IMR-90 (cell line): ENCODE results near the gene P2RX3. TPM values are rescaled to one million over a fixed set of nuclear protein-coding genes. Genes with fewer than 3 reads are reported as not detected.

Experiments used
- ATAC-seq: fragments of 200-7000 bp; cut with Tn5 transposase; 2 replicates; pipeline ENCODE4 v1.9.1; 2020; ENCODE audit warnings: low read depth, mild to moderate bottlenecking, moderate library complexity
- BruUV-seq: library from RNA; stranded (reverse); fragments of 400-500 nt; replicated peaks from 2 replicates; lab custom pipeline; 2021; lab: Mats Ljungman, UMichigan
- CTCF ChIA-PET: fragments of 300-600 bp; formaldehyde crosslinking; extraction: SDS; loops from one replicate; lab custom pipeline; 2021; ENCODE audit warnings: antibody characterized with exemption; lab: Yijun Ruan, JAX
- POLR2A ChIA-PET: fragments of 300-600 bp; sonication (Branson Sonifier 250); formaldehyde crosslinking; loops from one replicate; lab custom pipeline; 2022; ENCODE audit warnings: antibody characterized with exemption; ENCODE audit not compliant: unreplicated experiment; lab: Charles Lee
- DNase-seq: peaks from one replicate; pipeline ENCODE4 v3.0.0; 2013
- H2AFZ ChIP-seq: replicated peaks from 2 replicates; pipeline ENCODE3; 2013; ENCODE audit warnings: low read length, mild to moderate bottlenecking; ENCODE audit not compliant: poor library complexity
- H2AK5ac ChIP-seq: 2 replicates; pipeline ENCODE4 v1.6.1; 2013; ENCODE audit warnings: low read depth, low read length, inconsistent platforms
- H2AK9ac ChIP-seq: replicated peaks from 2 replicates; pipeline ENCODE3; 2013; ENCODE audit warnings: mild to moderate bottlenecking, low read depth, low read length, moderate library complexity; ENCODE audit not compliant: poor library complexity
- H2BK120ac ChIP-seq: 2 replicates; pipeline ENCODE4 v1.6.1; 2013; ENCODE audit warnings: low read depth, low read length, inconsistent platforms
- H2BK15ac ChIP-seq: 3 replicates; pipeline ENCODE4 v1.6.1; 2013; ENCODE audit warnings: low read depth, low read length, inconsistent platforms
- H2BK20ac ChIP-seq: 2 replicates; pipeline ENCODE4 v1.6.1; 2013; ENCODE audit warnings: low read depth, mild to moderate bottlenecking, inconsistent platforms, low read length, moderate library complexity
- H2BK5ac ChIP-seq: 2 replicates; pipeline ENCODE4 v1.6.1; 2013; ENCODE audit warnings: mild to moderate bottlenecking, low read depth, low read length, inconsistent platforms; ENCODE audit not compliant: poor library complexity, severe bottlenecking
- H3K14ac ChIP-seq: replicated peaks from 2 replicates; pipeline ENCODE4 v1.6.1; 2013; ENCODE audit warnings: low read depth, low read length, inconsistent platforms
- H3K18ac ChIP-seq: 2 replicates; pipeline ENCODE4 v1.6.1; 2013; ENCODE audit warnings: low read depth, low read length, control low read depth
- H3K23ac ChIP-seq: 2 replicates; pipeline ENCODE4 v1.6.1; 2013; ENCODE audit warnings: low read depth, low read length, inconsistent platforms
- H3K27ac ChIP-seq: 2 replicates; pipeline ENCODE4 v1.5.1; 2013; ENCODE audit warnings: mild to moderate bottlenecking, control low read depth, low read length; ENCODE audit not compliant: insufficient read depth
- H3K27me3 ChIP-seq: 2 replicates; pipeline ENCODE4 v1.6.1; 2013; ENCODE audit warnings: low read length; ENCODE audit not compliant: control insufficient read depth, insufficient read depth
- H3K36me3 ChIP-seq: 2 replicates; pipeline ENCODE4 v1.6.1; 2013; ENCODE audit warnings: low read length, mixed read lengths; ENCODE audit not compliant: control insufficient read depth, insufficient read depth
- H3K4ac ChIP-seq: 2 replicates; pipeline ENCODE4 v1.6.1; 2013; ENCODE audit warnings: low read depth, low read length, inconsistent platforms
- H3K4me1 ChIP-seq: 2 replicates; pipeline ENCODE4 v1.6.1; 2013; ENCODE audit warnings: low read length, mixed read lengths; ENCODE audit not compliant: control insufficient read depth, insufficient read depth
- H3K4me2 ChIP-seq: 2 replicates; pipeline ENCODE4 v1.6.1; 2013; ENCODE audit warnings: low read depth, mild to moderate bottlenecking, control low read depth, low read length, moderate library complexity
- H3K4me3 ChIP-seq: 2 replicates; pipeline ENCODE4 v1.5.1; 2013; ENCODE audit warnings: low read depth, mild to moderate bottlenecking, control low read depth, low read length, moderate library complexity; ENCODE audit not compliant: insufficient read depth
- H3K56ac ChIP-seq: 2 replicates; pipeline ENCODE4 v1.6.1; 2013; ENCODE audit warnings: low read length, inconsistent platforms; ENCODE audit not compliant: insufficient read depth; ENCODE audit errors: extremely low read depth
- H3K79me1 ChIP-seq, 2 experiments: 2 replicates each; pipeline ENCODE4 v1.6.1; 2013; ENCODE audit warnings: low read length in 2 of 2, inconsistent platforms in 1 of 2, low read depth in 1 of 2
- H3K9ac ChIP-seq: 2 replicates; pipeline ENCODE4 v1.6.1; 2013; ENCODE audit warnings: low read depth, low read length, control low read depth
- H3K9me1 ChIP-seq: 2 replicates; pipeline ENCODE4 v1.6.1; 2013; ENCODE audit warnings: low read length, inconsistent platforms; ENCODE audit not compliant: insufficient read depth
- H3K9me3 ChIP-seq: 2 replicates; pipeline ENCODE4 v1.6.1; 2013; ENCODE audit warnings: low read length; ENCODE audit not compliant: control insufficient read depth, insufficient read depth
- H4K20me1 ChIP-seq: 2 replicates; pipeline ENCODE4 v1.6.1; 2013; ENCODE audit warnings: low read length, inconsistent platforms; ENCODE audit not compliant: insufficient read depth
- H4K5ac ChIP-seq: 2 replicates; pipeline ENCODE4 v1.6.1; 2013; ENCODE audit warnings: mild to moderate bottlenecking, low read depth, low read length, control low read depth
- H4K8ac ChIP-seq, 2 experiments: 2 replicates each; pipeline ENCODE4 v1.6.1; 2013; ENCODE audit warnings: low read depth in 2 of 2, low read length in 2 of 2, control low read depth in 1 of 2, inconsistent platforms in 1 of 2
- H4K91ac ChIP-seq: 2 replicates; pipeline ENCODE4 v1.6.1; 2013; ENCODE audit warnings: low read depth, low read length, inconsistent platforms; ENCODE audit not compliant: insufficient read depth
- RCOR1 ChIP-seq: IDR thresholded peaks from 2 replicates; pipeline ENCODE4 v1.6.1; 2012; ENCODE audit warnings: mild to moderate bottlenecking, low read length, improper control_type of control experiment; ENCODE audit not compliant: insufficient replicate concordance
- WGBS, 2 experiments: methylation state at CpG; one replicate each; pipeline versions ENCODE4 v1.1.5 to v1.1.7; 2013; ENCODE audit warnings: missing lambda C conversion rate in 2 of 2; ENCODE audit not compliant: insufficient read length in 1 of 2; ENCODE audit errors: extremely low coverage in 2 of 2; 5-methylcytosine and 5-hydroxymethylcytosine counted together
- dilution Hi-C: fragments of 300-500 bp; cut with HindIII; formaldehyde crosslinking; loops from one replicate; pipeline ENCODE4 v1.14.3; 2018; ENCODE audit warnings: low sequenced_read_pairs; ENCODE audit not compliant: unreplicated experiment
- in situ Hi-C: fragments of 300-500 bp; cut with MboI; formaldehyde crosslinking; loops from 3 replicates; pipeline ENCODE4 v1.14.3; 2019; ENCODE audit warnings: low sequenced_read_pairs, inconsistent platforms, mixed read lengths
- intact Hi-C: fragments of 100-400 bp; cut with micrococcal nuclease; formaldehyde crosslinking; loops from 2 replicates; pipeline ENCODE4 v1.10.0; 2022
- polyA plus RNA-seq, 3 experiments: library from polyadenylated mRNA; depleted of rRNA; stranded (reverse); fragments of >200 nt; gene quantifications; 2 replicates each; pipeline ENCODE4 v1.2.3, GENCODE V29; 2012; ENCODE audit warnings: low replicate concordance in 1 of 3
- total RNA-seq: library from RNA; depleted of rRNA; stranded (reverse); fragments of >200 nt; gene quantifications from 2 replicates; pipeline ENCODE4 v1.2.3, GENCODE V29; 2012

Gene P2RX3
- total and polyA plus RNA-seq, 2 of the 4 experiments (the other 2 are of a cell fraction), result not detected

DNA sequence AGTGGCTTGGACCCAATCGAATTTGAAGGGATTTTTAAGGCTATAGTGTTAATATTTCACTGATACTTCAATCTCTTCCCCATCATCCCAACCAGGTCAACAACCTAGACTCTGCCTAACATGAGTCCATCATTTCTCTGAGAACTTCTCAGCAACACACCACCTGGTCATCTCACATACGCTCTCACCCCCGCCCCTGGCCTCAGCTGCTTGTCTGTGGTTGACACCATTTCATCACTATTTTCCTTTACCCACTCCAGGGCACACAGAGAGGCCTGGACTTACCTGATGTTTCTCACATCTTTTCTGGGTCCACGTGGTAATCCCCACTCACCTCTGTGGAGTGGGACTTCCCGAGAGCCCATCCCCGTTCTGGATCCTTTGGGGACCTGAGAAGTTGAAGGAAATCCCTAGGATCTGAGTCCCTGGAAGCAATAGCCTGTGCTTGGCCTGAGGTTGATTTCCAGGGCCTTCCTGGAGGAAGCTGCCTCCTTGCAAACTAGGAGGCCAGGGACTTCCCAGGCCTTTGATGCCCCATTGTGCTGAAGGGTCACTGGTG, 3.2 kb downstream of the P2RX3 start:
- Histone ChIP-seq H3K79me1 (peaks cover 0 to 2% of the 10 kb centered on the region in 2 experiments; a peak in 1 of 4 replicates), H3K9me1 (peaks cover 2% of the 10 kb centered on the region; the same call in 1 of the 2 replicates), H4K91ac (no peak overlapping the region), H3K4me3 (no peak overlapping the region), H3K27ac (no peak overlapping the region), H3K27me3 (peaks cover 31% of the 10 kb centered on the region), H3K14ac (no peak overlapping the region), H2BK20ac (no peak overlapping the region), H2AFZ (no peak overlapping the region), H3K4me1 (peaks cover 1% of the 10 kb centered on the region), H3K18ac (no peak overlapping the region), H2AK5ac (no peak overlapping the region), H3K56ac (no peak overlapping the region), H3K4ac (no peak overlapping the region), H4K8ac (no peak overlapping the region), H2AK9ac (peak overlapping the region; percentile 79), H3K9me3 (no peaks in the 10 kb centered on the region), H2BK120ac (no peak overlapping the region), H2BK5ac (no peak overlapping the region), H3K4me2 (no peak overlapping the region), H2BK15ac (no peak overlapping the region), H4K20me1 (no peaks in the 10 kb centered on the region), H4K5ac (no peak overlapping the region), H3K9ac (no peak overlapping the region), H3K36me3 (no peaks in the 10 kb centered on the region), H3K23ac (no peak overlapping the region)
- POLR2A ChIA-PET, result no interaction called here
- CTCF ChIA-PET, result no interaction called here
- no TSS peak for BruUV-seq
- DNase-seq (no peak), ATAC-seq (no peak)
- intact Hi-C loops, result loop anchor here (10.0 kb wide), 1 partner anchor 1183 kb away; no protein-coding TSS in a partner anchor
- in situ Hi-C loops, result loop anchor here (5.0 kb wide), 1 partner anchor 186 kb away; no protein-coding TSS in a partner anchor
- no CpG with 5 or more reads among the region's 6 CpGs for WGBS, 2 experiments
- TF ChIP-seq RCOR1, result no peak
- dilution Hi-C loops, result no loop called here
